Right lung (tissue), 5 donors: ENCODE data around the gene RBM20. TPM values are rescaled to one million over a fixed set of nuclear protein-coding genes. Genes with fewer than 3 reads are reported as not detected.
A peak's percentile ranks its signal among the peaks of the same experiment; 100 is the strongest.

Experiments
- DNase-seq, 2 donors: peaks; one replicate each; pipeline ENCODE4 v3.0.0-alpha.2; 2013
- polyA plus RNA-seq, 5 donors: library from polyadenylated mRNA; unstranded; fragments of 120-200 nt; gene quantifications; one replicate each; pipeline versions ENCODE4 v1.2.1 to v1.2.3, GENCODE V29; 2013; ENCODE audit warnings: inconsistent platforms in 1 of 5, low replicate concordance in 1 of 5; ENCODE audit not compliant: insufficient read length in 5 of 5, insufficient read depth in 1 of 5

Gene RBM20
- polyA plus RNA-seq, 5 donors, result 1.1 to 1.6 (median 1.4) TPM

- no peak for DNase-seq
These were observed 28.4 kb downstream of the RBM20 start for GRCh38 chr10:110672580-110672919.

GRCh38 chr10:110676016-110676415 lies 31.9 kb downstream of the RBM20 start:
- no peak for DNase-seq

- DNase-seq, result no peak
These were observed 35.5 kb downstream of the RBM20 start for GRCh38 chr10:110679486-110680272.

GRCh38 chr10:110680273-110681020 lies 36.3 kb downstream of the RBM20 start:
- no peak for DNase-seq

GRCh38 chr10:110681023-110681681 lies 37.0 kb downstream of the RBM20 start:
- peak in 1 of 2 donors; percentile 28 for DNase-seq

GRCh38 chr10:110682348-110682747 lies 38.2 kb downstream of the RBM20 start:
- no peak for DNase-seq

GRCh38 chr10:110684800-110685446 lies 40.8 kb downstream of the RBM20 start:
- no peak for DNase-seq

GRCh38 chr10:110686047-110686446 lies 41.9 kb downstream of the RBM20 start:
- no peak for DNase-seq

- no peak for DNase-seq
These were observed 42.8 kb downstream of the RBM20 start for GRCh38 chr10:110686949-110687348.

- DNase-seq, result no peak
These were observed 43.3 kb downstream of the RBM20 start for GRCh38 chr10:110687400-110687799.

- DNase-seq, result no peak
These were observed 47.0 kb downstream of the RBM20 start for GRCh38 chr10:110691139-110691538.

GRCh38 chr10:110694263-110694662 lies 50.1 kb downstream of the RBM20 start:
- no peak for DNase-seq

GRCh38 chr10:110694820-110695538 lies 50.8 kb downstream of the RBM20 start:
- no peak for DNase-seq

GRCh38 chr10:110695539-110695886 lies 51.4 kb downstream of the RBM20 start:
- DNase-seq, result no peak

GRCh38 chr10:110696436-110696835 lies 52.3 kb downstream of the RBM20 start:
- no peak for DNase-seq

GRCh38 chr10:110698340-110698739 lies 54.2 kb downstream of the RBM20 start:
- no peak for DNase-seq

GRCh38 chr10:110698782-110699201 lies 54.7 kb downstream of the RBM20 start:
- peak in 1 of 2 donors; percentile 5 for DNase-seq

- no peak for DNase-seq
These were observed 55.8 kb downstream of the RBM20 start for GRCh38 chr10:110699859-110700468.

- no peak for DNase-seq
These were observed 56.9 kb downstream of the RBM20 start for GRCh38 chr10:110700947-110701616.

GRCh38 chr10:110701617-110701971 lies 57.5 kb downstream of the RBM20 start:
- no peak for DNase-seq

- DNase-seq, result no peak
These were observed 59.9 kb downstream of the RBM20 start for GRCh38 chr10:110704070-110704469.
